Fibroblast of gingiva (primary cell): ENCODE results near the gene OBP2B.

Experiments used
- DNase-seq: peaks from one replicate; pipeline ENCODE4 v3.0.0-alpha.2; 2011; ENCODE audit warnings: low read depth

Gene OBP2B

DNA sequence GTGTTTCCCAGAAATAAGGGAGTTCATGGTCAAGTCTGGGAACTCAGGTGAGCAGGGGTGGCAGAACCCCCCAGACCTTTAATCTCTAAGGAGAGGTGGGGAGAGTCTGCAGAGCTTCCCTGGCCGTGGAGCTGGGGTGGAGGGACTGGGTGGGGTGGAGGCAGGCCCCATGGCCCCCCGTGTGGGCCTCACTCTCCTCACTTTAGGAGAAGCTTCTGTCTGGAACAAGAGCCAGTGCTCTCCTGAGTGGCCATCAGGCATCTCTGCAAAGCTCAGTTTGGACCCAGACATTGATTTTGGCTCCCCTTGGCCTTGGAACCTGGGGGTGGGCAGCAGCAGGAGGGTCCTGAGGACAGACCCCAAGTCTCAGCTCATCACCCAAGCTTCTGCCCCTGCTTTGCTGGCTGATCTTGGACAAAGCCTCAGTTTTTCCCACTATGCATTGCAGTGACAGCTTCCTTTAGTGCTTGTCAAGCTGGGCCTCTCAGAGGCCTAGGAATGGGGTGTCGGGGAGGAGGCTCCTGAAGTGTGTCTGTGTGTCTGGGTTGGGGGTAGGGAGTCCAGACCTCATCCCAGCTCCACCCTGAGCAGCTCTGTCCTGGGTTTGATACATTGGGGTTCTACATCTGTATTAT is 41.8 kb downstream of the OBP2B start:
- no peak for DNase-seq

DNA sequence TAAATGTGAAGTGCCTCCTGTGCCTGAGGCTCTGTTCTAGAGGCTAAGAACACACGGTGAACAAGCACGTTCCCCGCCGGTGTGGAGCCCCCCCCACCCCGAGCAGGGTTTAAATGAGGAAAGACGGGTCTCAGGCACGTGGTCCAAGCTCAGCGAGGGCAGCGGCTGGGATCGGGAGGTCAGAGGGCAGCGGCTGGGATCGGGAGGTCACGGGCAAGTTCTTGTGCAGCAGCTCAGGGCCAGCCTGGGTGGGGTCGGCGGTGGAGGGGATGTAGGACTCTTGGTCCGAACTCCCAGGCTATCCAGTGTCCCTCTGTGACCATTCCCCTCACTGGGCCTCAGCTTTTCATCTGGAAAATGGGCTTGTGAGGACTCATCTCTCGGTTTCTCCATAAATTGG is 42.7 kb downstream of the OBP2B start:
- no peak for DNase-seq

DNA sequence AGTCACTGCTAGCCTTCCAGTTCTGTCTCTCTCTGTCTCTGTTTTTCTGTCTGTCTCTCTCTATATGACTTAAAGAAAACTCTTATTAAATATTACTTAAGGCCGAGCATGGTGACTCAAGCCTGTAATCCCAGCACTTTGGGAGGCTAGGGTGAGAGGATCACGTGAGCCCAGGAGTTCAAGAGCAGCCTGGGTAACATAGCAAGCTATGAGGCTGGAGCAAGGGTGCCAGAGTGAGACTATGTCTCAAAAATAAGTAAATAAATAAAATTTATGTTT is 43.7 kb downstream of the OBP2B start:
- no peak for DNase-seq

DNA sequence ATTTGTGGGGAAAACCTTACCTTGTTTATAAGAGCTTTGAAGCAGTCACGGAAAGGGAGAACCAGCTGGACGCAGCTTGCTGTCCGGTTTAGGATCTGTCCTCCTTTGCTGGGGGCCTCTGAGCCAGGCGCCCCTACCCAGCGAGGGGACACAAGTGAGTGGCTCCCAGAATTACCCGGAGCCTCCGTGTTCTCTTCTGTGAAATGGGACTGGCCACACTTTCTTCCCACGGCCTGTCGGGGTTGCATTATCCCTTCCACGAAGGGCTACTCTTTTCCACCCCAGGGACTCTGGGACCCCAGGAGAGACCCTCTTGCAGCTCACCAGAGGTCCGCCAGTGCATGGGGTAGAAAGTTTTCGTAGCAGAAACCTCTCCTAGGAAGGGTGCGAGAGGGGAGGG is 44.9 kb downstream of the OBP2B start:
- DNase-seq: no peak

DNA sequence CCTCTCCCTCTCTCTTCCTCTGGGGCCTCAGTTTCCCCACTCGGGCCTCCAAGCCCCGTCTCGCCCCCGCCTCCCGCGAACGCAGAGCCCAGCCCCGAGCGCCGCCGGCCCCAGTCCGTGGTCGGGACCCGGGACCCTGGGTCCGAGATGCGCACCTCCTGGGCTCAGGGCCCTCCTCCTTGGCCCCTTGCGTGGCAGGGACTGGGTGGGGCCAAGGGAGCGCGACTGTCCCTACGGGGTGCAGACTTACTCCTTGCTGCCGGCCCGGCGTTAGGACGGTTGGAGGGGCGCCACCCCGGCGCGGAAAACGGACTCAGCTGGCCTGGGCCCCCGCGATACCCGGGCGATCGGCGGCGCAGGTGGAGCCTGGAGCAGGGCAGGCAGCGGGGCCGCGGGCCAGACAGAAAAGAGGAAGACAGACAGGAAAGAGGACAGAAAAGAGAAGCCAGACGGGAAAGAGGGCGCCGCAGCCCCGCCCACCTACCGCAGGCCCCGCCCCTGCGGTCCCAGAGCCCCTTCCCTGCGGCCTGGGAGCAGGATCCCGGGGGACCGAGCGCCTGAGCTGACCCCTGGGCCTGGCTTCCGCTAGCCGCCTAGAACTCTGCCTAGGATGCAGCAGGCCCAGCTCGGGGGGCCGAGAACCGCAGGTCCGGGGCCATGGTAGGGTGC is 45.4 kb downstream of the OBP2B start, which contains the start of gene GBGT1:
Gene GBGT1, minus strand, starts transcription at position 411 of the 669 bp plus-strand sequence. CDS start 1,502 bp downstream, outside the sequence.
- DNase-seq: no peak

DNA sequence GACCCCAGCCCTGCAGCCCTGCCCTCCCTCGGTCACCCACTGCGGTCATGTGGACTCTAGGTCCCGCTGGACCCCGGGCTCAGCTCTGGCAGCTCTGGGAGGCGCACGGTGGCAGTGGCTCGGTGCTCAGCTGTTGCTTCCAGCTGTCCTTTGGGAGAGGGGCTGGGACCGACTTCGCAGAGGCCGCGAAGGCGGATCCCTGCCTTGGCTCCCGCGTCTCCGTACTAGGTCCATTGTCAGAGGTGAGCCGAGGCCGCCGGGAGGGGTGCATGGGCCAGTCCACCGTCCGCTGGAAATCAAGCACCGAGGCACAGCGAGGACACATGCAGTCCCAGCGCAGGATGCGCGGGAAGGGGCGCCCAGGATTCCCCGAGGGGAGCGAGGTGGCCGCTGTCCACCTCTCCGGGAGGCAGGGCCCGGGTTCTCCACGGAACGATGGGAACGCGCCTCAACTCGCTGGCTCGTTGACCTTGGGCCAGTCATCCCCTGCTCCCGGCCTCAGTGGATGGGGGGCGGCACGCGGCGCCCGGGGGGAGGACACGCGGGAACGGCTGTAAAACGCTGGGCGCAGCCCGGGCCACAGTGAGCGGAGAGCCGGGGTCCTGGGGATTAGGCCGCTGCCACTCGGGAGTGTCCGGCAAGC is 46.1 kb downstream of the OBP2B start:
- no peak for DNase-seq

DNA sequence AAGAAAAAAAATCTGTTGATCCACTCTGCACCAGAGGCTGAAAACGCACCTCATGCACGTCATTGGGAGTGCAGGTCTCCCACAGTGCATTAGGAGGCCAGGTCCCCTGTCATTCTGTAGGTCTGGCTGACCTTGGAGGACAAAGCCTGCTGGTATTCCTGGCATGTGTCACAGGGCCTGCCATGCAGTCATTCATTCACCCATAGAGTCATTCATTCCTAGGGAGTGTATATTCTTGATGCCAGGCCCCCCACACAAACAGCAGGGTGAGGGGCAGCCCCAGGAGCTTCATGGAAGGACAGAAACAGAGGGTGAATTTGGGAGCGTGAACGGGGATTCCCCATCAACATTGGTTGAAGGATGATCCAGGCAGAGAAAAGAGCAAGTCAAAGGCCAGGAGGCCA is 47.5 kb downstream of the OBP2B start:
- no peak for DNase-seq

DNA sequence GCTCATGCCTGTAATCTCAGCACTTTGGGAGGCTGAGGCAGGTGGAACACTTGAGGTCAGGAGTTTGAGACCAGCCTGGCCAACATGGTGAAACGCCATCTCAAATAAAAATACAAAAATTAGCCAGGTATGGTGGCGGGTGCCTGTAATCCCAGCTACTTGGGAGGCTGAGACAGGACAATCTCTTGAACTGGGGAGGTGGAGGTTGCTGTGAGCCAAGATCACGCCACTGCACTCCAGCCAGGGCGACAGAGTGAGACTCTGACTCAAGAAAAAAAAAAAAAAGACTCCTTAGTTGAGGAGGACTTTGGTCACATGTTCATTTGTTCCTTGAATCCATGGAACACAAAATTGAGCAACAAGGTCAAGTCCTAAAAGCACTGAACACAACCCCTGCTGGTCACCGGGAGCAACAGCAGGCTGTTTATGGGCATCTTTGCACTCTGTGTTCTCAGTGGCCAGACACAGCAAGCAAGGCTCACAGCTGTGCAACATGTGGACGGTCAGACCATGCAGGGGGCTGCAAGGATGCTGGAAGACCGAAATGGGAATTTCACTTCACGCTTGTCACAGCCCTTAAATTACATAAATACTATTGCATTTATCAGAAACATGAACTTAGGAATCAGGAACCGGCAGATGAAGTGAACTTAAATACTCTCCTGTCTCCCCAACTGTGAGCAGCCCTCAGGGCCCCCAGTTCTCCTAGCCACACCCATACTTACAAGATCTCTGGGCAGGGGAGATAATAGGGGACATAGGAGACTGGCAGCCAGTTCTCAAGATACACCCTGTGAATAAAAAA is 48.1 kb downstream of the OBP2B start:
- peak; percentile 82 for DNase-seq

DNA sequence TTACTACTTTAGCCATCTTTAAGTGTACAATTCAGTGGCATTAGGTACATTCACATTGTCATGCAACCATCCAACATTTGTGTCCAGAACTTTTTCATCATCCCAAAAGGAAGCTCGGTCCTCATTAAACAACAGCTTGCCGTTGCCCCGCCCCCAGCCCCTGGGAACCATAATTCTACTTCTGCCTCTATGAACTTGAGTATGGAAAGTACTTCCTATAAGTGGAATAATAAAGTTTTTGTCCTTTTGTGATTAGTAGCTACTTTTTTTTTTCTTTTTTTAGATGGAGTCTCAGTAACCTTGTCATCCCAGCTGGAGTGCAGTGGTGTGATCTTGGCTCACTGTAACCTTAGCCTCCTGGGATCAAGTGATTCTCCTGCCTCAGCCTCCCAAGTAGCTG is 50.4 kb downstream of the OBP2B start:
- no peak for DNase-seq
